IgD-negative memory B cell (primary cell): Measurements from ENCODE around the gene MRTO4. TPM values are rescaled to one million over a fixed set of nuclear protein-coding genes. Genes with fewer than 3 reads are reported as not detected.
A peak's percentile ranks its signal among the peaks of the same experiment; 100 is the strongest.

Experiments used
- H3K27ac Mint-ChIP-seq, 3 donors: one replicate each; pipeline ENCODE4 v1.8.0; 2020 to 2022; ENCODE audit warnings: mild to moderate bottlenecking in 3 of 3, mixed read lengths in 3 of 3, moderate library complexity in 1 of 3
- H3K27me3 Mint-ChIP-seq: one replicate; pipeline ENCODE4 v1.8.0; 2021; ENCODE audit warnings: mixed read lengths
- H3K36me3 Mint-ChIP-seq: one replicate; pipeline ENCODE4 v1.8.0; 2020; ENCODE audit warnings: mild to moderate bottlenecking, mixed read lengths
- H3K4me1 Mint-ChIP-seq, 3 donors: one replicate each; pipeline ENCODE4 v1.8.0; 2020 to 2022; ENCODE audit warnings: mixed read lengths in 3 of 3, mild to moderate bottlenecking in 1 of 3
- H3K4me3 Mint-ChIP-seq, 4 donors: one replicate each; pipeline ENCODE4 v1.8.0; 2020 to 2022; ENCODE audit warnings: mild to moderate bottlenecking in 4 of 4, mixed read lengths in 4 of 4, moderate library complexity in 3 of 4
- H3K9me3 Mint-ChIP-seq, 3 donors: one replicate each; pipeline ENCODE4 v1.8.0; 2020 to 2021; ENCODE audit warnings: mixed read lengths in 3 of 3, mild to moderate bottlenecking in 1 of 3
- polyA plus RNA-seq: library from polyadenylated mRNA; unstranded; fragments of 300-500 nt; fragmentation: Illumina TruSeq; gene quantifications from one replicate; pipeline ENCODE4 v1.2.3, GENCODE V29; 2021

Gene MRTO4
- 34.9 TPM for polyA plus RNA-seq

DNA sequence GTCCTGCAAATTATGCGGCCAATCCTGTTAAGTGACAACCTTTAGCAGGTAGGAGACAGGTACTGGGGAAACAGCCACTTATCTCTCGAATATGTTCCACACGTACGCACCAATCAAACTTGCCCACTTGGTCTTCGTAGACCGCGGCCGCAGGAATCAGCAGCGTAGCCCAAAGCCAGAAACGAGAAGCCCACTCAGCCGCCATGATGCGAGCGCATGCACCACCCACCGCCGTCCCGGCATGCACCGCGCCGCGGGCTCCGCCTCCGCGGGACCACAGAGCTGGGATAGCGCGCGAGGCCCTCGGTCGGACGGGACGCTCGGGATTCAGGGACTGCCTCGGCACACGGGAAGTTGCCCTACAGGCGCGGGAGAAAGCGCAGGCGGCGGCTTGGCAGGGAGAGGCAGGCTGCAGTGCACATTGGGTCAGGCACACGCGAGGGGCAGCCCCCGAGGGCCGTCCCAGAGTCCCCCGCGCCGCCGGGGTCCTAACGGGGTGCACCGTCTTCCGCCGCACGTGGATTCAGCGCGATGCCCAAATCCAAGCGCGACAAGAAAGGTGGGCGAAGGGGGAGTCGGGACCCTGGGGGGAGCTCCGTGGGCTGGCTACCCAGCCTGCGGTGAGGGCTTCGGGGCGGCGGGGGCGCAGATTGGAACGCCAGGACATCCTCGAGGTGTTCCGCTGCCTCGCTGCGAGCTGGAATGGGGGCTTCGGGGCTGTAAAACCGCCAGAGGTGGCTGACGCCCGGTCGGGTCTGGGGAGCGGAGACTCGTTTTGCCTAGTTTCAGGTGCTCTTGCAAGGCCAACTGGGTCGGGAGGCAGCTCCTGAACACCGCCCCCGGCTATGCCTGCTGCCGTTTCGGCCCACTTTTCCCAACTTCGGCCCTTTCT, at the start of gene MRTO4, which contains the start of gene EMC1:
MRTO4 (plus strand) TSS at position 501 of the 892 bp plus-strand sequence; CDS start at position 532, 31 bp downstream.
EMC1 (minus strand) TSS at position 220 of the 892 bp plus-strand sequence; CDS start at position 205, 15 bp downstream.
- Mint-ChIP-seq H3K4me1 (peaks cover 17 to 28% (median 24%) of the 10 kb centered on the region in 3 donors), H3K27me3 (no peaks in the 10 kb centered on the region), H3K36me3 (peaks cover 2% of the 10 kb centered on the region), H3K27ac (peak within 1 kb of the TSS; percentile 90 to 96 (median 95)), H3K9me3 (no peaks in the 10 kb centered on the region), H3K4me3 (peak within 1 kb of the TSS; percentile 93 to 99 (median 98))

GRCh38 chr1:19202396-19202795, 49.2 kb upstream of the MRTO4 start:
- no peaks in the 10 kb centered on the region for H3K27me3 Mint-ChIP-seq
- H3K27ac Mint-ChIP-seq: peak overlapping the region in 1 of 3 donors; percentile 25
- peaks cover 21 to 31% (median 23%) of the 10 kb centered on the region in 3 donors for H3K4me1 Mint-ChIP-seq
- H3K36me3 Mint-ChIP-seq: peaks cover 3% of the 10 kb centered on the region
- H3K9me3 Mint-ChIP-seq: no peaks in the 10 kb centered on the region
- H3K4me3 Mint-ChIP-seq: no peak overlapping the region

GRCh38 chr1:19203440-19203839, 48.2 kb upstream of the MRTO4 start:
- H3K9me3 Mint-ChIP-seq: no peaks in the 10 kb centered on the region
- peaks cover 2% of the 10 kb centered on the region for H3K36me3 Mint-ChIP-seq
- peak overlapping the region in 1 of 4 donors; percentile 22 for H3K4me3 Mint-ChIP-seq
- H3K27me3 Mint-ChIP-seq: no peaks in the 10 kb centered on the region
- no peak overlapping the region for H3K27ac Mint-ChIP-seq
- peaks cover 23 to 38% (median 25%) of the 10 kb centered on the region in 3 donors for H3K4me1 Mint-ChIP-seq

GRCh38 chr1:19204446-19205266, 46.9 kb upstream of the MRTO4 start:
- Mint-ChIP-seq H3K4me1 (peaks cover 31 to 49% (median 31%) of the 10 kb centered on the region in 3 donors), H3K9me3 (no peaks in the 10 kb centered on the region), H3K4me3 (peak overlapping the region in 1 of 4 donors; percentile 66), H3K27me3 (no peaks in the 10 kb centered on the region), H3K36me3 (no peaks in the 10 kb centered on the region), H3K27ac (no peak overlapping the region)

DNA sequence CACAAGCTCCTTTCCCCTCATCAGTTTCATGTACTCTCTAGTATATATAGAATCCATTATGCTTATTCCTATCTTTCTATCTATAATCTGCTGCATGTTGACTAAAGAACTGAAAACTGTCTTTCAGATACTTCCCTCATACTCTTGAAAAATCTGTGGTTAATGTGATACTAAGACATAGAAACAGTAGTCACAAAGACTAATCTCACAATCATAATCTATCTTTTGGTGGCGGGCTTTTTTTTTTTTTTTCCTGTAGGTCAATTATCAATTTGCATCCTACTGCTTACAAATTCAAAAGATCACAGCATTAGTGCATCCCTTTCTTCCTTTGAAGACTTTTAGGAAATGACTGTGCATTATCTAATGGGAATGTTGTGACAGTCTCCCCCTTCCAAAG, 46.2 kb upstream of the MRTO4 start:
- H3K4me3 Mint-ChIP-seq: peak overlapping the region in 2 of 4 donors; percentile 20 to 60
- no peaks in the 10 kb centered on the region for H3K36me3 Mint-ChIP-seq
- peaks cover 34 to 49% (median 35%) of the 10 kb centered on the region in 3 donors for H3K4me1 Mint-ChIP-seq
- H3K9me3 Mint-ChIP-seq: no peaks in the 10 kb centered on the region
- H3K27me3 Mint-ChIP-seq: no peaks in the 10 kb centered on the region
- H3K27ac Mint-ChIP-seq: peak overlapping the region in 1 of 3 donors; percentile 39

- no peaks in the 10 kb centered on the region for H3K36me3 Mint-ChIP-seq
- no peaks in the 10 kb centered on the region for H3K27me3 Mint-ChIP-seq
- no peaks in the 10 kb centered on the region for H3K9me3 Mint-ChIP-seq
- H3K4me1 Mint-ChIP-seq: peaks cover 38 to 50% (median 40%) of the 10 kb centered on the region in 3 donors
- H3K4me3 Mint-ChIP-seq: peak overlapping the region in 1 of 4 donors; percentile 60
- peak overlapping the region in 1 of 3 donors; percentile 39 for H3K27ac Mint-ChIP-seq
Measured at GRCh38 chr1:19205845-19206244, 45.8 kb upstream of the MRTO4 start.

DNA sequence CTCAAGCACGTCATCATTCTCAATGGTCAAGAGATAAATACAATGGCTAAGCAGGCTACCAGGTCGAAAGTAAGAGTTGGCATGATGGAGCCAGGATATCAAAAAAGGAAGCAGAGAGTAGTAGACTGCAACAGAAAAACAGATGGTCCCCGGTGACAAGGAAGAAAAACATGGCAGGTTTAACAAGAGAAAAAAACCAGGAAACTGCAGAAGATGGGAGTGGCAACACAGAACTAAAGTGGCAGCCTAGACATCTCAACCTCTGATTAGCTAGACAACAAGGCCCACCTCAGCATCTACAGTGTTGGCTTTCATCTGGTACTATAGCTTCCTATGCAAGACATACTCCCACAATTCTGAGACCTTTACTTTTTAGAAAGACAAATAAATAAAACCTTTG, 44.7 kb upstream of the MRTO4 start:
- H3K4me1 Mint-ChIP-seq: peaks cover 41 to 53% (median 42%) of the 10 kb centered on the region in 3 donors
- no peaks in the 10 kb centered on the region for H3K27me3 Mint-ChIP-seq
- no peak overlapping the region for H3K27ac Mint-ChIP-seq
- H3K4me3 Mint-ChIP-seq: no peak overlapping the region
- no peaks in the 10 kb centered on the region for H3K9me3 Mint-ChIP-seq
- no peaks in the 10 kb centered on the region for H3K36me3 Mint-ChIP-seq

GRCh38 chr1:19208710-19209438, 42.7 kb upstream of the MRTO4 start:
- H3K4me1 Mint-ChIP-seq: peaks cover 41 to 54% (median 44%) of the 10 kb centered on the region in 3 donors
- no peaks in the 10 kb centered on the region for H3K27me3 Mint-ChIP-seq
- no peaks in the 10 kb centered on the region for H3K9me3 Mint-ChIP-seq
- H3K27ac Mint-ChIP-seq: peak overlapping the region; percentile 91 to 99 (median 94)
- peak overlapping the region; percentile 92 to 96 (median 95) for H3K4me3 Mint-ChIP-seq
- no peaks in the 10 kb centered on the region for H3K36me3 Mint-ChIP-seq

DNA sequence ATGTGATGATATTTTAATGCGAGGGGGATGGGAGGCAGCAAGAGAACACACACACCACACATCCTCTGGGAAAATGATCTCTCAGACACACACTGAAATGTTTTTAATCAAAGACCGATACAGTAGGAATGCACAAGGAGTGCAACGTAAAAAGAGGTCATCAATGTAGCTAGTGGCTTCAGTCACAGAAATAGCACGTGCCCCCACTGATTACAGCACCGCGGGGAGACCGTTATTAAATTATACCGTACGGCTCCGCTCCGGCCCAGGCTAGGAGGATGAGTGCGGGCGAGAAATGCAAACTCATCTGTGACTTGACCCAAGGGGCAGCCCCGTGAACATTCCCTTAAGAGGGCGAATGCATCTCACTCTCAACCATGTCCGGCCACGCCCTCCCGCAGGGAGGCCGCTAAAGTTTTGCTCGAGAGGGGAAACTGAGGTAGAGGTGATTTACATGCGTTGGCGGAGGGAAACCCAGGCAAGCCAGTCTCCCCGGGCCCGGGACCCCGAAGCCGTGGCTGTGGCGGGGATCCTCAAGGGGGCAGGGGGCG, 42.1 kb upstream of the MRTO4 start:
- peaks cover 37 to 53% (median 42%) of the 10 kb centered on the region in 3 donors for H3K4me1 Mint-ChIP-seq
- H3K36me3 Mint-ChIP-seq: no peaks in the 10 kb centered on the region
- peak overlapping the region; percentile 92 to 96 (median 95) for H3K4me3 Mint-ChIP-seq
- peak overlapping the region; percentile 91 to 99 (median 94) for H3K27ac Mint-ChIP-seq
- no peaks in the 10 kb centered on the region for H3K27me3 Mint-ChIP-seq
- H3K9me3 Mint-ChIP-seq: no peaks in the 10 kb centered on the region

DNA sequence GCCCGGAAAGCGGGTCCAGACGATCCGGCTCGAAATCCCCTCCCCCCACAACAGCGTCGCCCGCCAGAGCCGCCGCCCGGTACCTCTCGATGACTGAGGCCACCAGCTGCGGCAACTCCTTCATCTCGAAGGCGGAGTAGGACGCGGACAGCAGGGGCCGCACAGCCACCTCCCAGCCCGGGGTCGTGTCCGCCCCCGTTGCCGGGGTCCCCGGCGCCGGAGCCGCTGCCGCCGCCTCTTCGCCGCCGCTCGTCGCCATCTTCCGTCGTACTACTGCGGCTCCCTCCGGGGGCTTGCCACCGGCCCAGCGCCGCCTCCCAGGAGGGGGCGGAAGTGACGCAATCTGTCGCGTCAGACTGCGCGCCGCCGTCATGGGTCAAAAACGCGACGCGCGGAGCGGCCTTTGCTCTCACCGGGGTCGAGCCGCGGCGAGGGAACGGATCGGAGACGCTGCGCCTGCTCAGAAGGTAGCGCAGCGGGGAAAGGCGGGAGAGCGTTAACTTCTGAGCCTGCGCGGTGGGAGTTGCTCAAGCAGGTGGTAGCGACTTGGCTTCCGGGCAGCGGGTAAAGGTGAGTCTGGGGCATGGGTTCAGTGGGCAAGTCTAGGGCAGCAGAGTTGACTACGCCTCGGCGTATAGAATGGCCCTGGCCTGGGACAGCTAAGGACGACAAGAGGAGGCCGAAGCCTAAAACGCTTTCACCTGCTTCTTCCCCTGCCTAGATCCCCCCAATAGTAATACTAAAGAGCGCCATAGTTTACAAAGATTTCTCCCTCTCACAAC, 41.4 kb upstream of the MRTO4 start, which contains the start of gene UBR4:
UBR4 (minus strand) TSS at position 277 of the 782 bp plus-strand sequence; CDS start at position 259, 18 bp downstream.
- Mint-ChIP-seq H3K4me1 (peaks cover 31 to 46% (median 38%) of the 10 kb centered on the region in 3 donors), H3K9me3 (no peaks in the 10 kb centered on the region), H3K27me3 (no peaks in the 10 kb centered on the region), H3K36me3 (no peaks in the 10 kb centered on the region), H3K27ac (peak within 1 kb of the TSS; percentile 91 to 99 (median 98)), H3K4me3 (peak within 1 kb of the TSS; percentile 92 to 100 (median 98))

GRCh38 chr1:19210772-19211549, 40.6 kb upstream of the MRTO4 start:
- no peaks in the 10 kb centered on the region for H3K9me3 Mint-ChIP-seq
- no peaks in the 10 kb centered on the region for H3K27me3 Mint-ChIP-seq
- H3K4me3 Mint-ChIP-seq: peak overlapping the region; percentile 92 to 100 (median 98)
- H3K36me3 Mint-ChIP-seq: no peaks in the 10 kb centered on the region
- peak overlapping the region; percentile 91 to 99 (median 98) for H3K27ac Mint-ChIP-seq
- H3K4me1 Mint-ChIP-seq: peaks cover 26 to 42% (median 30%) of the 10 kb centered on the region in 3 donors

DNA sequence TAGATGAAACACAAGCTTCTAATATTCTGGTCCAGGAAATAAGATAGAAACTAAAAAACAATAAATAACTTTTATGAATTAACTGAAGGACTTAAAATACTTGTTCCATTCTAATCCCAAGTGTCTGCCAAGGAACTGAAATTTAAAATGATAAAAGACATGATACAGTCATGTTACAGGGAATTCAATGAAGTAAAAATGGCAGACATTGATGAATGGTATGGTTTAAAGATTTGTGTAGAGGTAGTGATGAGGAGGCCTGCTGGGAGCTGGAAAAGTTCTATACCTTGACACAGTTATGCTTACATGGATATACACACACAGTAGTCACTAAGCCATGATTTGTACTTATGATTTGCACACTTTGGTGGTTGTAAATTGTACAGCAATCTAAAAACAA, 39.4 kb upstream of the MRTO4 start:
- Mint-ChIP-seq H3K4me3 (peak overlapping the region in 1 of 4 donors; percentile 43), H3K27ac (peak overlapping the region in 1 of 3 donors; percentile 9), H3K36me3 (peaks cover 1% of the 10 kb centered on the region), H3K4me1 (peaks cover 20 to 36% (median 25%) of the 10 kb centered on the region in 3 donors), H3K27me3 (no peaks in the 10 kb centered on the region), H3K9me3 (no peaks in the 10 kb centered on the region)
